D721Med (cell line): ENCODE measurements around the gene STOM.
A peak's percentile ranks its signal among the peaks of the same experiment; 100 is the strongest.

Experiments used
- DNase-seq: peaks from one replicate; pipeline ENCODE4 v3.0.0; 2011; ENCODE audit warnings: low spot score; ENCODE audit not compliant: insufficient read length
- FAIRE-seq: peaks from 2 replicates; lab custom pipeline; 2011; peaks lifted over from hg19 to GRCh38; lab: Jason Lieb, UNC
- CTCF ChIP-seq: IDR thresholded peaks from 2 replicates; pipeline ENCODE4 v1.5.1; 2012; ENCODE audit warnings: mild to moderate bottlenecking, control low read depth; ENCODE audit not compliant: insufficient read depth; ENCODE audit errors: missing control alignments

Gene STOM

GRCh38 chr9:121358751-121359150 is 11.3 kb downstream of the STOM start:
- no peak for TF ChIP-seq CTCF
- FAIRE-seq, result no peak
- no peak for DNase-seq

DNA sequence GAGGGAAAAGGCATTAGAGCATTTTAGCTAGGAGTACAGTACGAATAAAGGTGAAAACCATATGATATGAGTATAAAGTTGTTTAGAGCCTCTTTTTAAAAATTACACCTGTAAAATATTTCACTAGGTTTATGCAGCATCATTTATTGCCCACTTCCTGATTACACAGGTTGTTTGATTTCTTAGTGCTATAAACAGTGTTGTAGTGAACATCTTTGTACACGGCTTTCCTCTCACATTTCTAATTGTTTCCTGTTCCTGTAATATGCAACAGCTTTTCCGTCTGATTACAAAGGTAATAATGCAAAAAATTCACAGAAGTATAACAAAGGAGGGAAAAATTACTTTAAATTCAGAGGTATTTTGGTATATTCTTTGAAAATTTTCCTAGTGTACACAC is 13.0 kb downstream of the STOM start:
- DNase-seq, result no peak
- no peak for FAIRE-seq
- TF ChIP-seq CTCF, result no peak

DNA sequence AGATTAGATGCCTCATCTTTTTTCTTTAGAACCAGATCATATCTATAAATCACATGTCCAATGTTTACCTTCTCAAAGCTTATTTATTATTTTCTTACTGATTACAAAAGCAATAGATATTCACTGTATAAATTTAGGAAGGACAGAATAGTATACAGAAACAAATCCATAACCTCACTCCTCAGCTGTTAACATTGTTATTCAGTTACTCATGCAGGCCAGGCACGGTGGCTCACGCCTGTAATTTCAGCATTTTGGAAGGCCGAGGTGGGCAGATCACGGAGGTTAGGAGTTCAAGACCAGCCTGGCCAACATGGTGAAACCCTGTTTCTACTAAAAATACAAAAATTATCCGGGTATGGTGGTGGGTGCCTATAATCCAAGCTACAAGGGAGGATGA is 15.3 kb downstream of the STOM start:
- DNase-seq (no peak), FAIRE-seq (no peak)

DNA sequence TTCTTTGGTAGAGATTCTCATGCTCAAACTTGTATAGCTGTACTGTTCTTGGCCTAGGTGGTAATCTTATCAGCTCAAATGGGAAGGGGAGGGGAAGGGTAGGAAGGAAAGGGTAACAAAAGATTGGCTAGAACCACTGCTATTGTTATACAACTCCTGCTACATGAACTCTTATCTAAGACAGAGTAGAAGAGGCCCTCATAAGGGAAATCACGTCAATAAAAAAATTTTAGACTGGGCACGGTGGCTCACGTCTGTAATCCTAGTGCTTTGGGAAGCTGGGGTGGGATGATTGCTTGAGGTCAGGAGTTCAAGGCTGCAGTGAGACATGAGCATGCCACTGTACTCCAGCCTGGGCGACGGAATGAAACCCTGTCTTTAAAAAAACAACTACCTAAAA is 15.9 kb downstream of the STOM start:
- DNase-seq (no peak), FAIRE-seq (no peak)

More for the DNA sequence above, 15.3 kb downstream of the STOM start:
- TF ChIP-seq CTCF, result no peak

GRCh38 chr9:121353241-121354061 is 16.6 kb downstream of the STOM start:
- TF ChIP-seq CTCF, result no peak
- FAIRE-seq (no peak), DNase-seq (no peak)

More for the DNA sequence above, 15.9 kb downstream of the STOM start:
- TF ChIP-seq CTCF, result no peak

GRCh38 chr9:121350993-121351561 is 19.0 kb downstream of the STOM start:
- DNase-seq, result no peak
- TF ChIP-seq CTCF, result no peak
- peak; percentile 21 for FAIRE-seq

DNA sequence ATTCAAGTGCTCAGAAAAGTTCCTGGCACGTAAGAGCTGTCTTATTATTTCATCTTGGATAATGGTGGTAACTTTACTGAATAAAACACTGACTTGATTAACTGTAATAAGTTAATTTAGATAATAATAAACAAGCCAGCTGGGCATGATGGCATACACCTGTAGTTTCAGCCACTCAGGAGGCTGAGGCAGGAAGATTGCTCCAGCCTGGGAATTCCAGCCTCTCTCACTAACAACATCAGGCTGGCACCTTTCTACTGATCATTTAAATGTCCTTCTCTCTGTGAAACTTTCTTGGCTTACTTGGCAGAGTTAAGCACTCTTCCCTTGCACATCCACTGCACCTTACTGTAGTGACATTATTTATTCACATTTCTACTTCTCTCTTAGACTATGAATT is 20.0 kb downstream of the STOM start:
- no peak for TF ChIP-seq CTCF
- FAIRE-seq, result no peak
- DNase-seq, result no peak
